NB4 (cell line): Measurements from ENCODE around the gene RASGEF1C.

Source experiments
- DNase-seq: peaks from one replicate; pipeline ENCODE4 v3.0.0; 2010; ENCODE audit warnings: low read depth
- H3K4me3 ChIP-seq: one replicate; pipeline ENCODE4 v1.5.1; 2011; ENCODE audit warnings: mild to moderate bottlenecking, low read depth, low read length, moderate library complexity
- MYC ChIP-seq: IDR thresholded peaks from 2 replicates; pipeline ENCODE4 v1.6.1; 2011; ENCODE audit warnings: low read depth, low read length
- POLR2A ChIP-seq: IDR thresholded peaks from 2 replicates; pipeline ENCODE4 v1.6.1; 2011; ENCODE audit warnings: mild to moderate bottlenecking; ENCODE audit not compliant: insufficient read length; ENCODE audit errors: extremely low read depth
- TF ChIP-seq, protein P1 (sequence below): IDR thresholded peaks from one replicate; pipeline ENCODE4 v1.5.1; 2012; ENCODE audit warnings: low read depth, low read length
- TF ChIP-seq, protein P2 (sequence below): IDR thresholded peaks from 2 replicates; pipeline ENCODE4 v1.6.1; 2011; ENCODE audit warnings: low read depth, low read length

The RASGEF1C gene

GRCh38 chr5:180130876-180131740 lies 77.9 kb downstream of the RASGEF1C start:
- TF ChIP-seq MYC: no peak
- TF ChIP-seq POLR2A: no peak
- TF ChIP-seq, protein P1, sequence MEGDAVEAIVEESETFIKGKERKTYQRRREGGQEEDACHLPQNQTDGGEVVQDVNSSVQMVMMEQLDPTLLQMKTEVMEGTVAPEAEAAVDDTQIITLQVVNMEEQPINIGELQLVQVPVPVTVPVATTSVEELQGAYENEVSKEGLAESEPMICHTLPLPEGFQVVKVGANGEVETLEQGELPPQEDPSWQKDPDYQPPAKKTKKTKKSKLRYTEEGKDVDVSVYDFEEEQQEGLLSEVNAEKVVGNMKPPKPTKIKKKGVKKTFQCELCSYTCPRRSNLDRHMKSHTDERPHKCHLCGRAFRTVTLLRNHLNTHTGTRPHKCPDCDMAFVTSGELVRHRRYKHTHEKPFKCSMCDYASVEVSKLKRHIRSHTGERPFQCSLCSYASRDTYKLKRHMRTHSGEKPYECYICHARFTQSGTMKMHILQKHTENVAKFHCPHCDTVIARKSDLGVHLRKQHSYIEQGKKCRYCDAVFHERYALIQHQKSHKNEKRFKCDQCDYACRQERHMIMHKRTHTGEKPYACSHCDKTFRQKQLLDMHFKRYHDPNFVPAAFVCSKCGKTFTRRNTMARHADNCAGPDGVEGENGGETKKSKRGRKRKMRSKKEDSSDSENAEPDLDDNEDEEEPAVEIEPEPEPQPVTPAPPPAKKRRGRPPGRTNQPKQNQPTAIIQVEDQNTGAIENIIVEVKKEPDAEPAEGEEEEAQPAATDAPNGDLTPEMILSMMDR: no peak
- TF ChIP-seq, protein P2, sequence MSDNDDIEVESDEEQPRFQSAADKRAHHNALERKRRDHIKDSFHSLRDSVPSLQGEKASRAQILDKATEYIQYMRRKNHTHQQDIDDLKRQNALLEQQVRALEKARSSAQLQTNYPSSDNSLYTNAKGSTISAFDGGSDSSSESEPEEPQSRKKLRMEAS: no peak
- DNase-seq: no peak
- no peak overlapping the region for H3K4me3 ChIP-seq

DNA sequence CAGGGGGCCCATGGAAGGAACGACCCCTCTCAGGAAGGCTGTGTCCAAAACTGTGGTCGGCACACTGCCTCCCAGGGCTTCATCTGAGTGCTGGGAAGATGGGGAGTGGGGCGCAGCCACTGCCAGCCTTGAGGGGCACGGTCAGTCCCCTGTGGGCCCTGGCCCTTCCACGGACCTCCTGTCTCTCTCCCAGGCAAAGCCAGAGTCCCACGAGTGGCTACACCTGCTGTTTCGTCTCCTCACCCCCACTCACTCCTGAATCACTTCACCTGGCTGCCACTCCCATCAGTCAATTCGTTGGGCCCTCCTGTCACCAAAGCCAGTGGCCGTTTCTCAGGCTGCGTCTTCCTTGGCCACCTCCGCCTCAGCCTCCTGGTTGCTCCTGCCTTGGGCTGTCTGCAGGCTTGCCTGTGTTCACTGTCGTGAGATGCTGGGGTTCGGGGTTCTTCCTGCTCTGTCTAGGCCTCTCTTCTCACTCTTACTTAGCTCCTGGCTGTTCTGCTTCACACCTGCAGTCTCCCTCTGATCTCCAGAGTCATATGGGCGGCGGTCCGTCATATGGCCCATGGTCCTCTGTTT lies 78.6 kb downstream of the RASGEF1C start:
- DNase-seq: no peak
- TF ChIP-seq, protein P2: no peak
- TF ChIP-seq, protein P1: no peak
- TF ChIP-seq MYC: no peak
- no peak for TF ChIP-seq POLR2A
- H3K4me3 ChIP-seq: no peak overlapping the region

GRCh38 chr5:180129291-180130190 lies 79.5 kb downstream of the RASGEF1C start:
- TF ChIP-seq, protein P1: no peak
- TF ChIP-seq, protein P2: no peak
- TF ChIP-seq MYC (no peak), POLR2A (no peak)
- H3K4me3 ChIP-seq: no peak overlapping the region
- DNase-seq: no peak

DNA sequence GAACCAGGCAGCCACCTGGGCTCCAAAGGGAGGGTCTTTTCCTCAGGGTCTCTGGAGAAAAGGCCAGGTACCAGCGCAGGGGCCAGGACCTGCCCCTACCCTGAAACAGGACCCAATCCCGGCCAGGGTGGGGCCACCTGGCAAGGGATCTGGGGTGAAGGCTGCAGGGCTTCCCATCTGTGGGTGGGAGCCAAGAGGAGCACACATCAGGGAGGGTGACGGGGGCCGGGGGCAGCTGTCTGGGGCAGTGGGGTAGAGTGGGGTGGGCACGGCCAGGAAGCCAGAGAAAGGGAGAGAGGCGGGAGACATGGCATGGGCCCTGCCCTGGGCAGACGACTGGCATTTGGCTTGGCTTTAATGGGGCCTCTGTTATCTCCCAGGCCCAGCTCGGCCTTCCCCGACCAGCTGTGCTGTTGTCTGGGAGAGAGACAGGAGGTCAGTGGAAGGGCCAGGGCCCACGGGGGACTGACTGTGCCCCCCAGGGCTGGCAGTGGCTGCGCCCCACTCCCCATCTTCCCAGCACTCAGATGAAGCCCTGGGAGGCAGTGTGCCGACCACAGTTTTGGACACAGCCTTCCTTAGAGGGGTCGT lies 80.2 kb downstream of the RASGEF1C start:
- TF ChIP-seq, protein P2: no peak
- TF ChIP-seq, protein P1: no peak
- TF ChIP-seq POLR2A: no peak
- TF ChIP-seq MYC: no peak
- no peak overlapping the region for H3K4me3 ChIP-seq
- no peak for DNase-seq
